ENCODE data around the gene CEP126. TPM values are rescaled to one million over a fixed set of nuclear protein-coding genes. Genes with fewer than 3 reads are reported as not detected.

CEP126 gene
- total RNA-seq, 1 donor, result 3.6 TPM

GRCh38 chr11:102026959-102027358, 112.1 kb downstream of the CEP126 start:
- Histone ChIP-seq H3K9me3 (ENCODE audit: low read depth, low read length) (no peaks in the 10 kb centered on the region), H3K27me3 (ENCODE audit: insufficient read depth, low read length) (no peaks in the 10 kb centered on the region), H3K79me2 (ENCODE audit: insufficient read depth, low read length) (no peaks in the 10 kb centered on the region), H3K4me1 (ENCODE audit: insufficient read depth, low read length) (no peaks in the 10 kb centered on the region), H3K4me2 (ENCODE audit: insufficient read depth, low read length) (no peak overlapping the region), H3K36me3 (ENCODE audit: insufficient read depth, low read length) (no peaks in the 10 kb centered on the region), H2AFZ (ENCODE audit: low read length) (no peak overlapping the region), H3K4me3 (ENCODE audit: insufficient read depth, low read length) (no peak overlapping the region), H4K20me1 (ENCODE audit: insufficient read depth, low read length) (no peaks in the 10 kb centered on the region), H3K27ac (ENCODE audit: low read depth, low read length) (no peak overlapping the region)
- no peak for DNase-seq (ENCODE audit: insufficient read length, low spot score, missing footprints)
- TF ChIP-seq, protein P1, sequence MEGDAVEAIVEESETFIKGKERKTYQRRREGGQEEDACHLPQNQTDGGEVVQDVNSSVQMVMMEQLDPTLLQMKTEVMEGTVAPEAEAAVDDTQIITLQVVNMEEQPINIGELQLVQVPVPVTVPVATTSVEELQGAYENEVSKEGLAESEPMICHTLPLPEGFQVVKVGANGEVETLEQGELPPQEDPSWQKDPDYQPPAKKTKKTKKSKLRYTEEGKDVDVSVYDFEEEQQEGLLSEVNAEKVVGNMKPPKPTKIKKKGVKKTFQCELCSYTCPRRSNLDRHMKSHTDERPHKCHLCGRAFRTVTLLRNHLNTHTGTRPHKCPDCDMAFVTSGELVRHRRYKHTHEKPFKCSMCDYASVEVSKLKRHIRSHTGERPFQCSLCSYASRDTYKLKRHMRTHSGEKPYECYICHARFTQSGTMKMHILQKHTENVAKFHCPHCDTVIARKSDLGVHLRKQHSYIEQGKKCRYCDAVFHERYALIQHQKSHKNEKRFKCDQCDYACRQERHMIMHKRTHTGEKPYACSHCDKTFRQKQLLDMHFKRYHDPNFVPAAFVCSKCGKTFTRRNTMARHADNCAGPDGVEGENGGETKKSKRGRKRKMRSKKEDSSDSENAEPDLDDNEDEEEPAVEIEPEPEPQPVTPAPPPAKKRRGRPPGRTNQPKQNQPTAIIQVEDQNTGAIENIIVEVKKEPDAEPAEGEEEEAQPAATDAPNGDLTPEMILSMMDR (IDR thresholded peaks at IDR 0.05; ENCODE audit: extremely low read depth, low read depth, low read length), result no peak

GRCh38 chr11:102036757-102037156, 121.9 kb downstream of the CEP126 start:
- Histone ChIP-seq H3K27me3 (ENCODE audit: insufficient read depth, low read length) (no peaks in the 10 kb centered on the region), H3K4me2 (ENCODE audit: insufficient read depth, low read length) (no peak overlapping the region), H2AFZ (ENCODE audit: low read length) (no peak overlapping the region), H3K4me1 (ENCODE audit: insufficient read depth, low read length) (no peaks in the 10 kb centered on the region), H3K27ac (ENCODE audit: low read depth, low read length) (no peak overlapping the region), H3K4me3 (ENCODE audit: insufficient read depth, low read length) (no peak overlapping the region), H4K20me1 (ENCODE audit: insufficient read depth, low read length) (no peaks in the 10 kb centered on the region), H3K36me3 (ENCODE audit: insufficient read depth, low read length) (no peaks in the 10 kb centered on the region), H3K79me2 (ENCODE audit: insufficient read depth, low read length) (no peaks in the 10 kb centered on the region), H3K9me3 (ENCODE audit: low read depth, low read length) (no peaks in the 10 kb centered on the region)
- no peak for DNase-seq (ENCODE audit: insufficient read length, low spot score, missing footprints)
- TF ChIP-seq, protein P1 (IDR thresholded peaks at IDR 0.05; ENCODE audit: extremely low read depth, low read depth, low read length), result no peak

DNA sequence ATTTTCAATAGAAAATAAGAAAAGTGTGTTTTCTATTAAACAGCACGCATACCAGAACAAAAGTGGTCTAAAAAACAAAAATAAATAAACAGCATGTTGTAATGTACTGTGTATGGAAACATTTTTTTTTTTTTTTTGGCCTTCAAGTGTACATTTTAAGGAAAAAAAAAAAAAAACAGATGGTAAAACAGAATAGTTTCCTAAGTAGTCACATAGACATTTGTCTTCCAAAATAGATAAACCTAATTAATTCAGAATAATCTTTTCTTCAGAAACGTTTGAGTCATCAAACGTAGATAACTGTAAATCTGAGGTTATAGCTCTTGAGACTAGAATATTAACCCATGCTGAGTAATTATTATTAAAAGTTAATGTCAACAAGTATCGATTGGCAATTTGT, 132.0 kb downstream of the CEP126 start:
- DNase-seq (ENCODE audit: insufficient read length, low spot score, missing footprints), result no peak
- TF ChIP-seq, protein P1 (IDR thresholded peaks at IDR 0.05; ENCODE audit: extremely low read depth, low read depth, low read length), result no peak
- Histone ChIP-seq H3K36me3 (ENCODE audit: insufficient read depth, low read length) (no peaks in the 10 kb centered on the region), H3K27ac (ENCODE audit: low read depth, low read length) (peak overlapping the region; percentile 88), H3K79me2 (ENCODE audit: insufficient read depth, low read length) (no peaks in the 10 kb centered on the region), H3K9me3 (ENCODE audit: low read depth, low read length) (no peaks in the 10 kb centered on the region), H3K27me3 (ENCODE audit: insufficient read depth, low read length) (no peaks in the 10 kb centered on the region), H4K20me1 (ENCODE audit: insufficient read depth, low read length) (no peaks in the 10 kb centered on the region), H3K4me2 (ENCODE audit: insufficient read depth, low read length) (peak overlapping the region; percentile 91), H2AFZ (ENCODE audit: low read length) (peak overlapping the region; percentile 86), H3K4me1 (ENCODE audit: insufficient read depth, low read length) (peaks cover 5% of the 10 kb centered on the region), H3K4me3 (ENCODE audit: insufficient read depth, low read length) (peak overlapping the region; percentile 86)

- Histone ChIP-seq H3K9me3 (ENCODE audit: low read depth, low read length) (no peaks in the 10 kb centered on the region), H4K20me1 (ENCODE audit: insufficient read depth, low read length) (no peaks in the 10 kb centered on the region), H3K4me3 (ENCODE audit: insufficient read depth, low read length) (peak within 1 kb of the TSS; percentile 86), H3K4me1 (ENCODE audit: insufficient read depth, low read length) (peaks cover 5% of the 10 kb centered on the region), H3K27ac (ENCODE audit: low read depth, low read length) (peak within 1 kb of the TSS; percentile 88), H3K36me3 (ENCODE audit: insufficient read depth, low read length) (no peaks in the 10 kb centered on the region), H2AFZ (ENCODE audit: low read length) (peak within 1 kb of the TSS; percentile 86), H3K27me3 (ENCODE audit: insufficient read depth, low read length) (no peaks in the 10 kb centered on the region), H3K4me2 (ENCODE audit: insufficient read depth, low read length) (peak within 1 kb of the TSS; percentile 91), H3K79me2 (ENCODE audit: insufficient read depth, low read length) (no peaks in the 10 kb centered on the region)
- peak; percentile 94 for DNase-seq (ENCODE audit: insufficient read length, low spot score, missing footprints)
- TF ChIP-seq, protein P1 (IDR thresholded peaks at IDR 0.05; ENCODE audit: extremely low read depth, low read depth, low read length), result no peak
These were observed 132.6 kb downstream of the CEP126 start, which contains the start of gene CFAP300 for GRCh38 chr11:102047305-102047924. Gene CFAP300 (plus strand): TSS chr11:102047437. CDS start chr11:102047471, 34 bp downstream.

Other genes with a start within 250 kb of the CEP126 start
- gene ANGPTL5, start 1.5 kb downstream of the CEP126 start, total RNA-seq, result 1.2 and 1.8 TPM in 2 replicates
- 6.5 and 11.5 TPM in 2 replicates for gene CFAP300, start 132.4 kb downstream of the CEP126 start, total RNA-seq
- gene YAP1, start 195.4 kb downstream of the CEP126 start, total RNA-seq, result 156 and 174 TPM in 2 replicates

All from osteoblast (primary cell).